HG02588 (cell line): ENCODE measurements around the gene PRDM1.

Experiments used
- ATAC-seq: cut with Tn5 transposase; IDR thresholded peaks from one replicate; pipeline ENCODE4 v1.9.1; 2021; ENCODE audit warnings: mild to moderate bottlenecking, moderate library complexity; ENCODE audit not compliant: unreplicated experiment

The PRDM1 gene

DNA sequence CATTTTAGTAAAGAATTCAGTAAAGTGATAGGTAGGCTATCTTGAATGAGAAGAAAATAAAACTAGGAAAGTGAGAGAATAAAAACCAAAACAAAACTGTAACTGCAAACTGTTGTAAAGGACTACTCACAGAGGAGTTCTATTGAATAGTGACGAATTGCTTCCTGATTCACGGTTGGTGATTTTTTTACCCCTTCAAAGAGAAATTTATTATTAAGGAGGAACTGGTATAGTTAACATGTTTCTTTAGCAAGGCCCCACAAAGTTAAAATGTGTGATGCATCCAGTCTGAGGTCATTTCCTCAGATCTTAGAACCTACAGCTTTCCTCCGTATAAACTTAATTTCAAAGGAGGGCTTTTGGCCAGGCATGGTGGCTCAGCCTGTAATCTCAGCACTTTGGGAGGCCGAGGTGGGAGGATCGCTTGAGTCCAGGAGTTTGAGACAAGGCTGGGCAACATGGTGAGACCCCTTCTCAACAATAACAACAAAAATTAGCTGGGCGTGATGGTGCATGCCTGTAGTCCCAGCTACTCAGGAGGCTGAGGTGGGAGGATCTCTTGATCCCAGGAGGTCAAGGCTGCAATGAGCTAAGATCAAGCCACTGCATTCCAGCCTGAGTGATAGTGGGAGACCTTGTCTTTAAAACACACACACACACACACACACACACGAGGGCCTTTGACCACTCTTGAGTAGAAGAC is 8.3 kb downstream of the PRDM1 start:
- no peak for ATAC-seq

DNA sequence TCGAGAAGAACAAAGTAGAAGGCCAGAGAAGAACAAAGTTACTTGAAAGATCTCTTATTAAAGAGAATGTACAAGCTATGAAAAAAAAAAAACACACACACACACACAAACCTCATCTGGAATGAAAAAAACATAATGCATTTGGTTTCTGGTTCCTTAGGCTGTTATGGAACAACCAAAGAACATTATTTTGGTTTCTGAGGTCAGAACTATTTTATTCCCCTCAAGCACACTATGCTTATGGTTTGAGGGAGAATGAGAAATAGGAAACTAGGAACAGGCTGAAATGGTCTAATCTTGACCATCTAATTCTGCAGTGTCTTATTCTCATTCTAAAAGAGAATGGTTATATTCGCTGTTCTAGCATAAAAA is 8.8 kb downstream of the PRDM1 start:
- ATAC-seq, result no peak

DNA sequence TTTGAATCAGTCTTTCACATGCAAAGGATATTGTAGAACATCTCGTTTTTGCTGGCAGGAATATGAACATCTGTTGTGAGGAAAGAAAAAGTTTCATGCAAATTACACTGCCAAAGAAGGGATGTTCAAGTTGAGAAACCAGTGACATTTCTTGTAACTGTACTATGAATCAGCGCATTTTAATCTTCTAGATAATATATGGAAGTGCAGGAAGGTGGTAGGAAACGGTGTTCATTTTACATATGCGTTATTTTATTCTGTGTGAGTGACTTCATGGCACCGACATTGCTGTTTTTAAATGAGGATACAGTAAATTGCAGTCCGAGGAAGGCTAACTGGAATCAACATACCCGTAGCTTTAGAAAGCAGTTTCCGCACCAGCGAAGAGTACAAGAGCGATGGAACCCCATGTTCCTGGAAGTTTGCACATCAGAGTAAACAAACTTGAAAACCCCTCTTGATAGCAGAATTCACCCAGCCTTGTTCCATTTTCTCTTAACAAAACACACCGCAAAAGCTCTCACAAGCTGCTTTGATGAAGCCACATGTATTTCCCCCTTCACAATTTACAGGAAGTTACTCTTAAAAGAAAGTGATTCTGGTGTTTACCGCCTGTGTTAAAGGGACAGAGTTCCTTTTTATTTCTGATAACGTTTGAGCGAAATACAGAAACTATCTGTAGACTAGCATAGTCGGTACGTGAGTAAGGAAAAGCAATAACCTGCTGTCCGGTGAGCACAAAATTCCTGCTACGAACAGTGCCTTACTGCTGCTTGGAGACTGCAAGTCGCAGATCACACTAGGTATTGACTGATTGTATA is 11.5 kb downstream of the PRDM1 start:
- ATAC-seq, result peak; percentile 37

DNA sequence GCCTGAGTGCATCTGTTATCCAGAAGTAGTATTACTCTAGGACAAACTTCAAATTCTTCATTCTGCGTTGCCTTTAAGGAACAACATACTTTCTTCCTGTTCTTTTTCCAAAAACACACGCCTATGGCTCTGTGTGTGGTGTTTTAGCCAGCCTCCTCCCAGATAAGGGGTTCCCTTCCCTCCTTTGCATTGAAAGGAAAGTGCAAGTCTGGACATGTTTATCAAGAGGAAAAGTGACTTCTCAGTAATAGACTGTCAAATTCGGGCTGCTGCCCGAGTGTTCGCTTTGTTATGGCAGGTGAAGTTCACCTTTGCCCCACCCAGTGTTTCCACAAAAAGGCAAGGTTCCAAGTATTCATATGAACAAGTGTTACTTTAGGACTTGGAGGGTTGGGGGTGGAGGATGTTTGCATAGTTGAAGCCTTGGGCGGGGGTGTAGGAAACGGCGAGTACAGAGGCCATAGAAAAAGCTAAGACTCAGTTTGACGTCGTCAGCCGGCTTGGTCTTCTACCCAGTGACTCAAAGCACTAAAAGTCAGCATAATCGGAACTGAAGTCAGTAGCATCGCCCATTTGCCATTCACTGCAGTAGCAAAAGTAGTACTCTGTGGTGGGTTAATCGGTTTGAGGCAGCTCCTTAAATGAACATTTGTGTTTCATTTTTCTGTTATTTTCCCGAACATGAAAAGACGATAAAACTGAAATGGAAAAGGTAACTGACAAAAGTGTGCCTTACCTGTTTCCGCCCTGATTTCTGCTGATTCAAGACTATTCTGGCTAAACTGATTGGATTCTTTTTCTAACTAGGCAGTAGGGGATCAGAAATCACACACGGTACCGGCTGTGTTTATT is 12.5 kb downstream of the PRDM1 start:
- peak; percentile 36 for ATAC-seq

DNA sequence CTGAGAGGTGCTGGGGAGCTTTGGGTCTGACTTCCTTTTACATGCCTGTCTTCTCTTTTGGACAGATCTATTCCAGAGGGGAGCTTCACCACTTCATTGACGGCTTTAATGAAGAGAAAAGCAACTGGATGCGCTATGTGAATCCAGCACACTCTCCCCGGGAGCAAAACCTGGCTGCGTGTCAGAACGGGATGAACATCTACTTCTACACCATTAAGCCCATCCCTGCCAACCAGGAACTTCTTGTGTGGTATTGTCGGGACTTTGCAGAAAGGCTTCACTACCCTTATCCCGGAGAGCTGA is 13.1 kb downstream of the PRDM1 start:
- no peak for ATAC-seq

DNA sequence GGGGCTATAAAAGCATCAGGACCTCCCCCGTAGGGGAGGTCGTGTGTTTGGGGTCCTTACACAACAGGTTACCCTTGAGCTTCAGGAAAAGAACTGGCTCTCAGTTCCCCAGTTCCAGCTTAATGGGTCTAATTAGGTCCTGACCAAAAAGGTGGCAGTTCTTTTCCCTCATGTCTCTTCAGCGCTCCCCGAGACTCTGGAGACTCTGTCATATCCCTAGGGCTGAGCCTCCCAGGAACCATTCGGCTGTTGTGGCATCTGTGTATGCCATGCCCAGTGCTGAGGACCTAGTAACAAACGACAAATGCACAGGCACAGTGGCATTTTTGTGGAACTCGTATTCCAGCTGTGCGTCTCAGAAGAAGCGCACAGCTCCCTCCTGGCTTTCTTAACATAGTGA is 14.6 kb downstream of the PRDM1 start:
- no peak for ATAC-seq

DNA sequence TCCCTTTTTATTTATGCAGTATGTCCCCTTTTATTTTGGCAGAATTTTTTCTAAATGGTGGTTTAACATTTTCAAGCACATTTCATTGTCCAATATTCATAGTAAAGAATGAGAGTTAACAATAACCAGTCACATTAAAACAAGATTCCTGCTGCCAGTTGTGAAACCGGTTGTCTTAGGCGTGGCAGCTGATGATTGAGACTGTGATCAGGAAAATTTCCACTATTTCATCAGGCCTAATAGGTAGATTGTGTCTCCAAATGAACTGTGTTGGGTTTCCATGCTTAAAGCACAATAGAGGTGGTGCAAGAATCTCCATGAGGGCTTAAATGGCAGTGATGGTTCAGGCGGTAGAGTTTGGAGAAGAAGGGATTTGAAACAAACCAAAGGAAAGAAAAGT is 15.3 kb downstream of the PRDM1 start:
- ATAC-seq, result no peak

DNA sequence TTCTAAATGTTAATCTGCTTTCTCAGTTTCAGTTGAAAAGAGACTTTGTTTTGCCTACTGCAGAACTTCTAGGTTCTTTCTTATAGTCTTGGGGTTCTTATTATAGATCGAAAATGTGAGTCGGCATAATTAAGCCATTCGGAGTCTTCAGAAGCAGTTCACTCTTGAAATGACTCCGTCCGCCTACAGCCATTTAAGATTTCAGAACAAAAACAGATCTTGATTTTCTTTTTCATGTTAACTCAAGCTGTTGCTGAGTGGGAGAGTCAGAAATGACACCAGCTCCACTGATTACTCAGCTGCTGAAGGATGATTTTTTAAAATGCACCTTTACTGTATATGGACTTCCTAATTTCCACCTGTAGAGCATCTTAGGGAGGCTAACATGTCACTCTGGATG is 15.9 kb downstream of the PRDM1 start:
- ATAC-seq, result peak; percentile 55

DNA sequence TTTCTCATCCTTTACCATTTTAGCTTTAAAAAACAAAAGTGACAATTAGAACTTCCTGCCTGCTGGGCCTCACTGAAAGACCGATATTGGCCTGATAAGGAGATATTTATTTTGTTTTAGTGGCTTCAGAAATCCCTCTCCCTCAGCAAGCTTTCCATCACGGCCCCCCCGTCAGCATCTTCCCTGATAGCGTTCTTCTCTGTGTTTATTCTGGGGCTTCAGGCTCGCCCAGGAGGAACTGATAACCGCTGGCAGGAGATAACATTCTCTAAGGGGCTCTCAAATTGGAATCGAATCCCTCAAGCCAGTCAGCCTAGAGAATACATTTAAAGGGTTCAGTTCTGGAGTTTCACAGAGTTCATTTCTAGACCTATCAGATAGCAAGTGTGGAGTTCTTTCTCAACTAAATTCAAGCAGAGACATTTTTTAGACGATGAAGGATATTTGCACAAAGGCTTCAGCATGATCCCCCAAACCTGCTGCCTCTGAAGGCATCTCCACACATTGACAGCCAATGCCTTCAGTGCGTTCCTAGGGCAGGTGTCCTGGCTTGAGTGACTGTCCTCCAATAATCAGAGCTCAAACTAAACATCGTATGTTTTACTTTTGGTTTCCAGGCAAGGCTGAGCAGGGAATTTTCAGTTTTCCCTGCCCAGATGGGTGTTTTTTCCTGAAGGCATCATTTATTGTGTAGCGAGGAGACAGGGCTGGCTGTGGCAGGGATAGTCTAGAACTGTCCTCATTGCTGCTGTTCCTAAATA is 17.0 kb downstream of the PRDM1 start:
- no peak for ATAC-seq

DNA sequence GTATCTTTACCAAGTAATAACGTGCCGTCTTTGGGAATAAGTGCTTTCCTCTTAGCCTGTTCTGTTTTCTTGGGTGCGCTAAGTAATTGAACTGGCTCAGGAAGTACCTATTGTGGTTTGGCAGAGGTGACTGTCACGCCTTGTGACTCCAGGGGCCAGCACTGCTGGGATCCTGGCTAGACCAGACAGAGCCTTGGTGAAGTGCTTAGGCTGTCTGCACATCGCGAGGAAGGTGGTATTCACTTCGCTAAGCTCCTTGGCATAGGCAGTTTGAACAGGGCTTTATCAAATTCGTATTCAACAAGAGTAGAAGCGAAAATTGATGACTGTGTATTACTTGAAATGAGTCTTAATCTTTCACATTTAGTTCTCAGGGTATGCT is 17.6 kb downstream of the PRDM1 start:
- peak; percentile 31 for ATAC-seq

DNA sequence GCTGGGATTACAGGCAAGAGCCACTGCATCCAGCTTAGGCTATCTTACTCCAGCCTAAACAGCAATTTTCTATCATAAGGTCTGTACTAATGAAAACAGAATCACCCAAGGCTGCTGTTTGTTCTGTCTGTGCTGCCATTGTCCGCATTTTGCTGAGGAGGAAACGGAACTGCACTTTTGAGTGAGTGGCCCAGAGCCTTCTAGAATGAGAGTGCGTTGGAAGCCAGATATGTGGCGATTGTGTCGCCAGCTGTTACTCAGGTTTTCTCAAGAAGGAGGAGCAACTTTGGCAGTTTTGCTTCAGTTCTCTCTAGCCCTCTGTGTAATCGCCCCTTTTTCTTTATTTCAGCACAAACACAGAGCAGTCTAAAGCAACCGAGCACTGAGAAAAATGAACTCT is 18.3 kb downstream of the PRDM1 start:
- ATAC-seq, result no peak

DNA sequence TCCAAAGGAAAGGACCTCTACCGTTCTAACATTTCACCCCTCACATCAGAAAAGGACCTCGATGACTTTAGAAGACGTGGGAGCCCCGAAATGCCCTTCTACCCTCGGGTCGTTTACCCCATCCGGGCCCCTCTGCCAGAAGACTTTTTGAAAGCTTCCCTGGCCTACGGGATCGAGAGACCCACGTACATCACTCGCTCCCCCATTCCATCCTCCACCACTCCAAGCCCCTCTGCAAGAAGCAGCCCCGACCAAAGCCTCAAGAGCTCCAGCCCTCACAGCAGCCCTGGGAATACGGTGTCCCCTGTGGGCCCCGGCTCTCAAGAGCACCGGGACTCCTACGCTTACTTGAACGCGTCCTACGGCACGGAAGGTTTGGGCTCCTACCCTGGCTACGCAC is 18.8 kb downstream of the PRDM1 start:
- ATAC-seq, result no peak

DNA sequence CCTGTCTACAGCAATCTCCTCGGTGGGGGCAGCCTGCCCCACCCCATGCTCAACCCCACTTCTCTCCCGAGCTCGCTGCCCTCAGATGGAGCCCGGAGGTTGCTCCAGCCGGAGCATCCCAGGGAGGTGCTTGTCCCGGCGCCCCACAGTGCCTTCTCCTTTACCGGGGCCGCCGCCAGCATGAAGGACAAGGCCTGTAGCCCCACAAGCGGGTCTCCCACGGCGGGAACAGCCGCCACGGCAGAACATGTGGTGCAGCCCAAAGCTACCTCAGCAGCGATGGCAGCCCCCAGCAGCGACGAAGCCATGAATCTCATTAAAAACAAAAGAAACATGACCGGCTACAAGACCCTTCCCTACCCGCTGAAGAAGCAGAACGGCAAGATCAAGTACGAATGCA is 19.4 kb downstream of the PRDM1 start:
- ATAC-seq, result no peak

DNA sequence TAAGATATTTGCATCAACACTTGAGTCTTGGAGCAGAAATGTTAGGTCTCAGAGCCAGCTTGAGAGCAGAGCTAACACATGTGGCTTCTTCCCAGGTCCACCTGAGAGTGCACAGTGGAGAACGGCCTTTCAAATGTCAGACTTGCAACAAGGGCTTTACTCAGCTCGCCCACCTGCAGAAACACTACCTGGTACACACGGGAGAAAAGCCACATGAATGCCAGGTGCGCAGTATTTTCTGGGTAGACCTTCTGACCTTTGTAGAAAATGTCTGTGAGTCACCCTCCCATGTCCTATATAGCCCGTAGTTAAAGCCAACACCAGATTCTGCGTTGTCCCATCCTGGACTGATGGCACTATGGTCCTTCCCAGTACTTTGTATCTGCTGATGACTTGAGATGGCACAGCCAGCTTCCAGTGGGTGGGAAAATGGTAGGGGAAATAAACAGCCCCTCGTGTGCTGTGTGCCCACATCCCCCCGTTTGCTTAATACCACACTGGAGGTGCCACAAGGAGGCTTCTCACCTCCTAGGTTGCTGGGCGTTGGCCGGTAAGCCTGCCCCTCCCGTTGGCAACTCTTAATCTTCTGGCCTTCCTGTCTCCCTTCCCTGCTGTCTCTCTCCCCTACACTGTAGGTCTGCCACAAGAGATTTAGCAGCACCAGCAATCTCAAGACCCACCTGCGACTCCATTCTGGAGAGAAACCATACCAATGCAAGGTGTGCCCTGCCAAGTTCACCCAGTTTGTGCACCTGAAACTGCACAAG is 20.3 kb downstream of the PRDM1 start:
- no peak for ATAC-seq

DNA sequence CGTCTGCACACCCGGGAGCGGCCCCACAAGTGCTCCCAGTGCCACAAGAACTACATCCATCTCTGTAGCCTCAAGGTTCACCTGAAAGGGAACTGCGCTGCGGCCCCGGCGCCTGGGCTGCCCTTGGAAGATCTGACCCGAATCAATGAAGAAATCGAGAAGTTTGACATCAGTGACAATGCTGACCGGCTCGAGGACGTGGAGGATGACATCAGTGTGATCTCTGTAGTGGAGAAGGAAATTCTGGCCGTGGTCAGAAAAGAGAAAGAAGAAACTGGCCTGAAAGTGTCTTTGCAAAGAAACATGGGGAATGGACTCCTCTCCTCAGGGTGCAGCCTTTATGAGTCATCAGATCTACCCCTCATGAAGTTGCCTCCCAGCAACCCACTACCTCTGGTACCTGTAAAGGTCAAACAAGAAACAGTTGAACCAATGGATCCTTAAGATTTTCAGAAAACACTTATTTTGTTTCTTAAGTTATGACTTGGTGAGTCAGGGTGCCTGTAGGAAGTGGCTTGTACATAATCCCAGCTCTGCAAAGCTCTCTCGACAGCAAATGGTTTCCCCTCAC is 21.0 kb downstream of the PRDM1 start:
- no peak for ATAC-seq

DNA sequence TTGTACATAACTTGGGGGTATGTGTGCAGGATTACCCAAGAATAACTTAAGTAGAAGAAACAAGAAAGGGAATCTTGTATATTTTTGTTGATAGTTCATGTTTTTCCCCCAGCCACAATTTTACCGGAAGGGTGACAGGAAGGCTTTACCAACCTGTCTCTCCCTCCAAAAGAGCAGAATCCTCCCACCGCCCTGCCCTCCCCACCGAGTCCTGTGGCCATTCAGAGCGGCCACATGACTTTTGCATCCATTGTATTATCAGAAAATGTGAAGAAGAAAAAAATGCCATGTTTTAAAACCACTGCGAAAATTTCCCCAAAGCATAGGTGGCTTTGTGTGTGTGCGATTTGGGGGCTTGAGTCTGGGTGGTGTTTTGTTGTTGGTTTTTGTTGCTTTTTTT is 22.0 kb downstream of the PRDM1 start:
- ATAC-seq, result no peak

DNA sequence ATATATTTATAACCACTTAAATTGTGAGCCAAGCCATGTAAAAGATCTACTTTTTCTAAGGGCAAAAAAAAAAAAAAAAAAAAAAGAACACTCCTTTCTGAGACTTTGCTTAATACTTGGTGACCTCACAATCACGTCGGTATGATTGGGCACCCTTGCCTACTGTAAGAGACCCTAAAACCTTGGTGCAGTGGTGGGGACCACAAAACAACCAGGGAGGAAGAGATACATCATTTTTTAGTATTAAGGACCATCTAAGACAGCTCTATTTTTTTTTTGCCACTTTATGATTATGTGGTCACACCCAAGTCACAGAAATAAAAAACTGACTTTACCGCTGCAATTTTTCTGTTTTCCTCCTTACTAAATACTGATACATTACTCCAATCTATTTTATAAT is 22.9 kb downstream of the PRDM1 start:
- no peak for ATAC-seq

DNA sequence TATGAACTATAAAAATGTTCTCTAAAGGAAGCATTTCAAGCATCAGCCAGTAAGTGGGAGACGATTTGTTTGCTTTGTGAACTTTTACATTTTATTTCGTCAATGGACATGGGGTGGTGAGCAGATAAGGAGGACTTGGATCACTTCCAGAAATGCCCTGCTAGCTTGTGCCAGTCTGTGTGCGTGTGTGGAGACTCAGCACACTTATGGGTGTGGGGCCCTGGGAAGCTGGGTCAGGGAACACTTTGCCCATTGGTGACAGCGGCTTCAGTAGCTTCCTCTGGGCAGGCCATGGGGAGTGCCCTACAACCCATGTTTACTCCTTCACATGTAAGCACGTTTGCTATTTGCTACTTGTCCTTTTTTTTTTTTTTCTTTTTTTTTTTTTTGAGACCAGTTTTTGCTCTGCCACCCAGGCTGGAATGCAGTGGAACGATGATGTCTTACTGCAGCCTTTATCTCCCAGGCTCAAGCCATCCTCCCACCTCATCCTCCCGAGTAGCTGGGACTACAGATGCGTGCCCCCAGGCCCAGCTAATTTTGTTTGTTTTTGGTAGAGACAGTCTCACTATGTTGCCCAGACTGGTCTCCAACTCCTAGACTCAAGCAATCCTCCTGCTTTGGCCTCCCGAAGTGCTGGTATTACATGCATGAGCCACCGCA is 24.2 kb downstream of the PRDM1 start:
- no peak for ATAC-seq

DNA sequence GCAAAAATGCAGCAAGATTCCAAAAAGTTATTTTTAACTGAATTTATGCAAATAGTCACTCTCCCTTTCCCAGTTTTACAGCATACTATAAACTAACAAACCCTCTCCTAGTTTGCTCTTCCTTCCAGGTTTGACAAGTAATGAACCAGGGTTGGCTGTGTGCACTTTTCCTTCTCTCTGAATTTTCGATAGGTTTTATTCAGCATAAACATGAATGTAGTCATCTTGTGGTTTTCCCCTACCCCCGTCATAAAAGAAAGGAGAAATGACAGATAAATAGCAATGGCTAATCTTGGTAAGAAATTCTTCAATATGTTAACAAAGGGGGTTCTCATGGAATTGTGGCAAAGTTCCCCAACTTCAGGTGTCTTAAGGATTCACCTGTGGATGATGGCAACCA is 26.3 kb downstream of the PRDM1 start:
- ATAC-seq, result no peak
